K562 (cell line): ENCODE measurements around the gene NCAPG2. TPM values are rescaled to one million over a fixed set of nuclear protein-coding genes. Genes with fewer than 3 reads are reported as not detected.

ENCODE experiments used
- ATAC-seq: fragments of 200-7000 bp; cut with Tn5 transposase; 3 replicates; pipeline ENCODE4 v1.9.1; 2020; ENCODE audit warnings: moderate library complexity
- BruUV-seq: library from RNA; stranded (reverse); fragments of 400-500 nt; replicated peaks from 2 replicates; lab custom pipeline; 2021; lab: Mats Ljungman, UMichigan
- CTCF ChIA-PET: fragments of 300-600 bp; formaldehyde crosslinking; extraction: SDS; loops from one replicate; lab custom pipeline; 2021; ENCODE audit warnings: low intra/inter-chr PET ratio; lab: Yijun Ruan, JAX
- POLR2A ChIA-PET: fragments of 300-600, 350-650 bp; sonication (Branson Sonifier 250); formaldehyde crosslinking; extraction: SDS; loops from one replicate; lab custom pipeline; 2021; ENCODE audit warnings: antibody characterized with exemption, inconsistent platforms; lab: Yijun Ruan, JAX
- DNase-seq, 4 experiments: peaks; one replicate each; pipeline versions ENCODE4 v3.0.0 to v3.0.0-alpha.2; 2011 to 2018; ENCODE audit warnings: low spot score in 3 of 4, mixed read lengths in 3 of 4; ENCODE audit errors: extremely low read depth in 1 of 4
- FAIRE-seq: peaks from 2 replicates; lab custom pipeline; 2011; peaks lifted over from hg19 to GRCh38; lab: Jason Lieb, UNC
- H2AFZ ChIP-seq: 2 replicates; pipeline ENCODE4 v1.6.0; 2011; ENCODE audit warnings: low read depth, low read length, control low read depth, inconsistent platforms
- H3K27ac ChIP-seq: fragments of 200-600 bp; 3 replicates; pipeline ENCODE4 v1.8.0; 2011; ENCODE audit warnings: low read depth, mild to moderate bottlenecking, control low read depth, inconsistent platforms, low read length, moderate library complexity, mixed read lengths; ENCODE audit errors: extremely low read depth
- H3K27me3 ChIP-seq, 2 experiments: fragments of 300-600 bp in 1 of 2; 2 replicates in 1 of 2; 3 replicates in 1 of 2; pipeline versions ENCODE4 v1.6.0 to v1.8.0; 2011; ENCODE audit warnings: inconsistent platforms in 2 of 2, low read length in 2 of 2, mild to moderate bottlenecking in 1 of 2, mixed read lengths in 1 of 2, moderate library complexity in 1 of 2; ENCODE audit not compliant: control insufficient read depth in 2 of 2, insufficient read depth in 2 of 2
- H3K36me3 ChIP-seq: fragments of 300-600 bp; 3 replicates; pipeline ENCODE4 v1.8.0; 2011; ENCODE audit warnings: mild to moderate bottlenecking, low read length, inconsistent platforms; ENCODE audit not compliant: control insufficient read depth, insufficient read depth
- H3K4me1 ChIP-seq, 2 experiments: fragments of 200-600 bp in 1 of 2; replicated peaks in 1 of 2; 2 replicates in 1 of 2; 3 replicates in 1 of 2; pipeline versions ENCODE4 v1.5.1 to v1.8.0; 2011; ENCODE audit warnings: inconsistent platforms in 2 of 2, low read length in 2 of 2, mild to moderate bottlenecking in 1 of 2, mixed read lengths in 1 of 2, moderate library complexity in 1 of 2; ENCODE audit not compliant: control insufficient read depth in 2 of 2, insufficient read depth in 2 of 2
- H3K4me2 ChIP-seq: 2 replicates; pipeline ENCODE4 v1.6.1; 2011; ENCODE audit warnings: low read length, control low read depth, inconsistent platforms, mixed read lengths; ENCODE audit not compliant: insufficient read depth
- H3K4me3 ChIP-seq: fragments of 200-600 bp; sonication (generic), shearing (Covaris generic); 2 replicates; pipeline ENCODE4 v1.5.1; 2016; ENCODE audit warnings: control low read depth, inconsistent platforms
- H3K79me2 ChIP-seq: fragments of 200-600 bp; 3 replicates; pipeline ENCODE4 v1.8.0; 2011; ENCODE audit warnings: low read length, inconsistent platforms; ENCODE audit not compliant: control insufficient read depth, insufficient read depth
- H3K9ac ChIP-seq, 2 experiments: 2 replicates each; pipeline versions ENCODE4 v1.6.0 to v1.6.1; 2011; ENCODE audit warnings: low read depth in 2 of 2, low read length in 2 of 2, control low read depth in 1 of 2, inconsistent platforms in 1 of 2, mild to moderate bottlenecking in 1 of 2, mixed read lengths in 1 of 2; ENCODE audit not compliant: insufficient read depth in 1 of 2
- H3K9me1 ChIP-seq: one replicate; pipeline ENCODE4 v1.6.0; 2011; ENCODE audit warnings: inconsistent platforms, mild to moderate bottlenecking, low read length, moderate library complexity; ENCODE audit not compliant: control insufficient read depth, insufficient read depth
- H3K9me3 ChIP-seq: replicated peaks from 2 replicates; pipeline ENCODE4 v1.5.1; 2011; ENCODE audit warnings: low read depth, low read length, inconsistent platforms; ENCODE audit not compliant: control insufficient read depth, insufficient read depth
- H4K20me1 ChIP-seq: replicated peaks from 2 replicates; pipeline ENCODE4 v1.6.1; 2011; ENCODE audit warnings: low read length, inconsistent platforms, mixed read lengths; ENCODE audit not compliant: control insufficient read depth, insufficient read depth
- AFF4 ChIP-seq: sonication (generic); formaldehyde crosslinking; IDR thresholded peaks from 2 replicates; pipeline ENCODE4 v1.8.0; 2023; ENCODE audit warnings: mild to moderate bottlenecking, missing genetic modification reagents
- GTF2E2 ChIP-seq: fragments of 200-800 bp; sonication (Bioruptor generic); IDR thresholded peaks from 2 replicates; pipeline ENCODE4 v1.6.1; 2016; ENCODE audit warnings: missing genetic modification characterization, missing compliant biosample characterization
- NFIC ChIP-seq: fragments of 450-650 bp; IDR thresholded peaks from 2 replicates; pipeline ENCODE4 v1.6.1; 2017; ENCODE audit warnings: mild to moderate bottlenecking, inconsistent platforms
- PTTG1 ChIP-seq: fragments of 450-650 bp; IDR thresholded peaks from 2 replicates; pipeline ENCODE4 v1.6.1; 2016; ENCODE audit warnings: low read depth, mild to moderate bottlenecking, missing genetic modification characterization, missing compliant biosample characterization
- RAD51 ChIP-seq: fragments of 450-650 bp; IDR thresholded peaks from 2 replicates; pipeline ENCODE4 v1.7.1; 2016; ENCODE audit warnings: low read depth, mild to moderate bottlenecking, borderline replicate concordance
- SFPQ ChIP-seq: fragments of 200-400 bp; formaldehyde crosslinking; IDR thresholded peaks from 2 replicates; pipeline ENCODE4 v1.6.1; 2017; ENCODE audit warnings: mild to moderate bottlenecking, low read depth, low read length, moderate library complexity
- ZNF24 ChIP-seq: fragments of 450-650 bp; IDR thresholded peaks from 2 replicates; pipeline ENCODE4 v1.6.1; 2016
- WGBS: fragments of 100-300 bp; shearing (Covaris generic); methylation state at CpG from one replicate; pipeline ENCODE4 v1.1.6; 2016; ENCODE audit warnings: low coverage, mixed read lengths; ENCODE audit not compliant: insufficient coverage; ENCODE audit errors: missing lambda C conversion rate; 5-methylcytosine and 5-hydroxymethylcytosine counted together
- in situ Hi-C: fragments of 300-500 bp; cut with MboI; formaldehyde crosslinking; loops from 4 replicates; pipeline ENCODE4 v1.15.0; 2018; ENCODE audit warnings: inconsistent platforms, mixed read lengths
- intact Hi-C: fragments of 100-400 bp; cut with micrococcal nuclease; formaldehyde crosslinking; loops from 2 replicates; pipeline ENCODE4 v1.14.2; 2022
- polyA plus RNA-seq, 8 experiments: library from polyadenylated mRNA; depleted of rRNA in 4 of 8; stranded (reverse) in 5 of 8; unstranded in 3 of 8; fragments of >200 nt; fragmentation: Nextera tagmentation in 2 of 8; fragmentation: Illumina TruSeq in 1 of 8; extraction: Ambion mirVana in 2 of 8; extraction: Trizol in 1 of 8; gene quantifications; 2 replicates each; pipeline versions ENCODE4 v1.2.1 to v1.2.3, GENCODE V29; 2011 to 2014; ENCODE audit warnings: inconsistent platforms in 1 of 8, missing spikeins in 1 of 8
- total RNA-seq, 7 experiments: library from RNA; depleted of rRNA in 6 of 7; stranded (reverse); fragments of >200 nt in 6 of 7; fragmentation: Illumina TruSeq in 2 of 7; extraction: Trizol in 2 of 7; gene quantifications; 2 replicates each; pipeline versions ENCODE4 v1.2.1 to v1.2.3, GENCODE V29; 2011 to 2021; ENCODE audit warnings: low replicate concordance in 1 of 7

NCAPG2 gene
- total and polyA plus RNA-seq, 9 of the 15 experiments (the other 6 are each of a cell fraction or from before 2014, with no cell fraction given): 21.5 to 127 (median 86.1) TPM

- no peaks in the 10 kb centered on the region for H4K20me1 ChIP-seq
- no peaks in the 10 kb centered on the region for H3K27me3 ChIP-seq
- no peaks in the 10 kb centered on the region for H3K9me3 ChIP-seq
- no peak overlapping the region for H2AFZ ChIP-seq
- FAIRE-seq (no peak), ATAC-seq (no peak), DNase-seq (no peak)
- H3K9me1 ChIP-seq: no peaks in the 10 kb centered on the region
- BruUV-seq: no TSS peak
- H3K27ac ChIP-seq: no peak overlapping the region
- no peak overlapping the region for H3K9ac ChIP-seq
- no peaks in the 10 kb centered on the region for H3K4me1 ChIP-seq
- no peak for TF ChIP-seq GTF2E2 (tag)
- no peak overlapping the region for H3K4me2 ChIP-seq
- POLR2A ChIA-PET: interaction anchor here (1.4 kb wide), 1 partner anchor 10 kb away, joined by 3 read pairs; no protein-coding TSS in a partner anchor
- intact Hi-C loops (no loop called here), in situ Hi-C loops (no loop called here)
- peaks cover 96% of the 10 kb centered on the region for H3K36me3 ChIP-seq
- no peaks in the 10 kb centered on the region for H3K79me2 ChIP-seq
- CTCF ChIA-PET: no interaction called here
- H3K4me3 ChIP-seq: no peak overlapping the region
Observed at GRCh38 chr7:158682456-158682855, 22.1 kb downstream of the NCAPG2 start.

- Histone ChIP-seq H3K4me1 (no peaks in the 10 kb centered on the region), H3K36me3 (peaks cover 94% of the 10 kb centered on the region), H3K9me3 (no peaks in the 10 kb centered on the region), H3K79me2 (no peaks in the 10 kb centered on the region), H2AFZ (no peak overlapping the region)
- DNase-seq (no peak), ATAC-seq (no peak)
- in situ Hi-C loops: no loop called here
- no peak for TF ChIP-seq ZNF24
- TF ChIP-seq RAD51: no peak
- no peak for TF ChIP-seq AFF4 (CRISPR knock-in tag)
- no peak for TF ChIP-seq SFPQ
- TF ChIP-seq NFIC: no peak
- TF ChIP-seq PTTG1 (tag): no peak
- TF ChIP-seq, all 486 proteins: peak for 0
- intact Hi-C loops: no loop called here
- 76% methylated on average over 3 of the region's 3 CpGs for WGBS
- Histone ChIP-seq H3K27ac (no peak overlapping the region), H4K20me1 (no peaks in the 10 kb centered on the region), H3K9me1 (no peaks in the 10 kb centered on the region), H3K9ac (no peak overlapping the region), H3K4me3 (no peak overlapping the region), H3K27me3 (no peaks in the 10 kb centered on the region), H3K4me2 (no peak overlapping the region)
- no peak for FAIRE-seq
- BruUV-seq: no TSS peak
- POLR2A ChIA-PET: interaction anchor here (0.7 to 1.4 kb wide), 8 partner anchors 9 to 62 kb away, joined by 3 to 8 read pairs (median 3); partner anchors contain the start of gene NCAPG2
- CTCF ChIA-PET: no interaction called here
Observed at GRCh38 chr7:158680754-158681153, 23.9 kb downstream of the NCAPG2 start.
